ENCODE data around the gene RMC1. TPM values are rescaled to one million over a fixed set of nuclear protein-coding genes. Genes with fewer than 3 reads are reported as not detected.
A peak's percentile ranks its signal among the peaks of the same experiment; 100 is the strongest.

The RMC1 gene
- total RNA-seq, result 10 to 100 TPM; 12.2 to 24.2 (median 17.3) TPM
- 10 to 100 TPM; 24.9 to 27.8 TPM for polyA plus RNA-seq
- long read RNA-seq, donor 1, transcript RMC1-201 (20 exons, 2,162 nt), result major isoform, 8 of 13 reads
- long read RNA-seq, donor 1, partial matches to known transcripts, result 0 of 13 reads
- long read RNA-seq, donor 1, other reads (novel, unspliced or antisense), result 5 of 13 reads
- long read RNA-seq, donor 2, transcript RMC1-201 (20 exons, 2,162 nt), result major isoform, 40 of 50 reads
- long read RNA-seq, donor 2, partial matches to known transcripts, result 2 of 50 reads
- long read RNA-seq, donor 2, other reads (novel, unspliced or antisense), result 8 of 50 reads
- long read RNA-seq, donor 3, transcript RMC1-201 (20 exons, 2,162 nt), result major isoform, 14 of 20 reads
- long read RNA-seq, donor 3, partial matches to known transcripts, result 2 of 20 reads
- long read RNA-seq, donor 3, other reads (novel, unspliced or antisense), result 4 of 20 reads

- ATAC-seq, result peak; percentile 98 to 99 (median 98)
- intact Hi-C loops (cut with DNase I), result loop anchor here in 8 of 10 donors (1.0 to 10.0 kb wide), 8 partner anchors 50 to 368 kb away; partner anchors contain the start of genes NPC1 (in 5 of the 8), RIOK3 (in 3 of the 8) and CABLES1 (in 1 of the 8)
- peak within 1 kb of the TSS; percentile 81 to 100 (median 98) for H3K4me3 ChIP-seq
- no peaks in the 10 kb centered on the region for H3K27me3 ChIP-seq
- peaks cover 0 to 43% (median 23%) of the 10 kb centered on the region in 12 donors for H3K4me1 ChIP-seq
- peaks cover 0 to 23% (median 16%) of the 10 kb centered on the region in 9 donors for H3K36me3 ChIP-seq
- TF ChIP-seq CTCF (IDR thresholded peaks at IDR 0.05) (peak in 5 of 12 donors; percentile 8 to 41 (median 30)), POLR2A (IDR thresholded peaks at IDR 0.05) (peak; percentile 24 to 87)
- peak; percentile 97 to 99 (median 98) for DNase-seq
- H3K9me3 ChIP-seq, result no peaks in the 10 kb centered on the region
- WGBS, 4 donors, result 0% methylated on average over 54 to 110 of the region's 110 CpGs
- peak within 1 kb of the TSS; percentile 82 to 96 (median 90) for H3K27ac ChIP-seq
Observed at GRCh38 chr18:23503038-23503962, at the start of gene RMC1. Gene RMC1 (plus strand): TSS chr18:23503511. CDS start chr18:23503619, 108 bp downstream.

GRCh38 chr18:23453680-23454058, 49.6 kb upstream of the RMC1 start:
- no peaks in the 10 kb centered on the region for H3K9me3 ChIP-seq
- H3K4me1 ChIP-seq, result peaks cover 0 to 58% (median 42%) of the 10 kb centered on the region in 12 donors
- WGBS, 4 donors, result 2 to 3% (median 3%) methylated on average over 11 of the region's 11 CpGs
- H3K36me3 ChIP-seq, result peaks cover 0 to 16% (median 0%) of the 10 kb centered on the region in 9 donors
- H3K27me3 ChIP-seq, result no peaks in the 10 kb centered on the region
- ATAC-seq (peak in 3 of 4 donors; percentile 11 to 33 (median 33)), DNase-seq (no peak)
- intact Hi-C loops (cut with DNase I), result loop anchor here in 3 of 10 donors (1.0 to 5.0 kb wide), 2 partner anchors 49 to 50 kb away; partner anchors contain the start of gene RMC1 (in 3 of the 3)
- peak overlapping the region; percentile 76 to 96 (median 93) for H3K27ac ChIP-seq
- peak overlapping the region; percentile 75 to 95 (median 93) for H3K4me3 ChIP-seq
- no peak for TF ChIP-seq POLR2A (IDR thresholded peaks at IDR 0.05)
- TF ChIP-seq CTCF (IDR thresholded peaks at IDR 0.05), result no peak

- intact Hi-C loops (cut with DNase I), result no loop called here
Observed at GRCh38 chr18:23456835-23457234, 46.5 kb upstream of the RMC1 start.

More at GRCh38 chr18:23456835-23457234, 46.5 kb upstream of the RMC1 start:
- peaks cover 0 to 16% (median 0%) of the 10 kb centered on the region in 9 donors for H3K36me3 ChIP-seq
- peaks cover 4 to 87% (median 68%) of the 10 kb centered on the region in 12 donors for H3K4me1 ChIP-seq
- ATAC-seq (no peak), DNase-seq (no peak)
- no peaks in the 10 kb centered on the region for H3K27me3 ChIP-seq
- no peaks in the 10 kb centered on the region for H3K9me3 ChIP-seq
- WGBS, 4 donors, result 84 to 92% (median 89%) methylated on average over 2 of the region's 2 CpGs
- H3K27ac ChIP-seq, result no peak overlapping the region
- H3K4me3 ChIP-seq, result no peak overlapping the region
- TF ChIP-seq POLR2A (IDR thresholded peaks at IDR 0.05), result no peak
- no peak for TF ChIP-seq CTCF (IDR thresholded peaks at IDR 0.05)

Data from heart left ventricle (tissue), 16 donors.